SK-N-SH (cell line): ENCODE results near the gene PCCB. TPM values are rescaled to one million over a fixed set of nuclear protein-coding genes. Genes with fewer than 3 reads are reported as not detected.

Experiments used
- CTCF ChIA-PET: fragments of 300-600, 350-600 bp; formaldehyde crosslinking; extraction: SDS; loops from one replicate; lab custom pipeline; 2021; lab: Yijun Ruan, JAX
- POLR2A ChIA-PET: fragments of 350-600 bp; sonication (Branson Sonifier 250); formaldehyde crosslinking; extraction: SDS; loops from one replicate; lab custom pipeline; 2020; ENCODE audit warnings: antibody characterized with exemption, inconsistent platforms; lab: Yijun Ruan, JAX
- DNase-seq: peaks from one replicate; pipeline ENCODE4 v3.0.0; 2012
- H2AFZ ChIP-seq: fragments of 200-600 bp; sonication (generic); 2 replicates; pipeline ENCODE4 v1.8.1; 2016; ENCODE audit warnings: antibody characterized with exemption, mild to moderate bottlenecking, low read depth
- H3F3A ChIP-seq: fragments of 200-600 bp; sonication (generic); replicated peaks from 2 replicates; pipeline ENCODE3; 2016; ENCODE audit warnings: antibody characterized with exemption, mild to moderate bottlenecking; ENCODE audit not compliant: insufficient read depth
- H3K27ac ChIP-seq, 2 experiments: fragments of 200-500 bp in 1 of 2; fragments of 200-600 bp in 1 of 2; sonication (Bioruptor generic) in 1 of 2; sonication (generic), shearing (Covaris generic) in 1 of 2; 2 replicates each; pipeline versions ENCODE4 v1.5.1 to v1.6.1; 2014 to 2016; ENCODE audit warnings: low read depth in 2 of 2, inconsistent platforms in 1 of 2, low read length in 1 of 2, mild to moderate bottlenecking in 1 of 2, mixed read lengths in 1 of 2
- H3K27me3 ChIP-seq: fragments of 200-600 bp; sonication (generic), shearing (Covaris generic); 2 replicates; pipeline ENCODE4 v1.6.1; 2016; ENCODE audit warnings: mixed run types; ENCODE audit not compliant: insufficient read depth
- H3K36me3 ChIP-seq, 2 experiments: fragments of 200-500 bp in 1 of 2; fragments of 200-600 bp in 1 of 2; sonication (Bioruptor generic) in 1 of 2; sonication (generic) in 1 of 2; replicated peaks in 1 of 2; 2 replicates each; pipeline versions ENCODE3 to v1.5.1; 2014 to 2016; ENCODE audit warnings: low read length in 1 of 2, mild to moderate bottlenecking in 1 of 2; ENCODE audit not compliant: insufficient read depth in 2 of 2, control insufficient read depth in 1 of 2
- H3K4me1 ChIP-seq, 2 experiments: fragments of 200-500 bp in 1 of 2; fragments of 200-600 bp in 1 of 2; sonication (Bioruptor generic) in 1 of 2; sonication (generic), shearing (Covaris generic) in 1 of 2; 2 replicates each; pipeline versions ENCODE4 v1.5.1 to v1.6.1; 2014 to 2016; ENCODE audit warnings: low read depth in 1 of 2, low read length in 1 of 2, mixed run types in 1 of 2; ENCODE audit not compliant: insufficient read depth in 2 of 2, control insufficient read depth in 1 of 2
- H3K4me2 ChIP-seq: fragments of 200-600 bp; sonication (generic), shearing (Covaris generic); 2 replicates; pipeline ENCODE4 v1.6.1; 2017; ENCODE audit warnings: mixed run types
- H3K4me3 ChIP-seq, 2 experiments: fragments of 200-500 bp in 1 of 2; fragments of 200-600 bp in 1 of 2; sonication (Bioruptor generic) in 1 of 2; sonication (generic), shearing (Covaris generic) in 1 of 2; 2 replicates each; pipeline versions ENCODE4 v1.5.1 to v1.8.1; 2014 to 2016; ENCODE audit warnings: low read depth in 2 of 2, inconsistent platforms in 1 of 2, low read length in 1 of 2, mild to moderate bottlenecking in 1 of 2, mixed read lengths in 1 of 2, moderate library complexity in 1 of 2
- H3K79me2 ChIP-seq: fragments of 200-600 bp; sonication (generic); 2 replicates; pipeline ENCODE4 v1.8.1; 2017; ENCODE audit warnings: mild to moderate bottlenecking; ENCODE audit not compliant: insufficient read depth
- H3K9ac ChIP-seq: fragments of 200-600 bp; sonication (generic); 2 replicates; pipeline ENCODE4 v1.6.1; 2017; ENCODE audit warnings: mixed run types
- H3K9me2 ChIP-seq: fragments of 200-600 bp; sonication (generic); 2 replicates; pipeline ENCODE4 v1.6.1; 2017; ENCODE audit warnings: mixed run types
- H3K9me3 ChIP-seq: fragments of 200-600 bp; sonication (generic); 2 replicates; pipeline ENCODE4 v1.6.1; 2017; ENCODE audit warnings: mixed run types, mild to moderate bottlenecking, moderate library complexity
- H4K20me1 ChIP-seq: fragments of 200-600 bp; sonication (generic); 2 replicates; pipeline ENCODE4 v1.6.1; 2017; ENCODE audit warnings: mild to moderate bottlenecking, mixed run types; ENCODE audit not compliant: insufficient read depth
- EZH2phosphoT487 ChIP-seq: fragments of 200-600 bp; sonication (generic); IDR thresholded peaks from 2 replicates; pipeline ENCODE4 v1.6.1; 2017; ENCODE audit warnings: low read depth, mixed run types, mild to moderate bottlenecking, antibody characterized with exemption, moderate library complexity, borderline replicate concordance
- FOSL2 ChIP-seq: IDR thresholded peaks from 2 replicates; pipeline ENCODE4 v1.4.0; 2012; ENCODE audit warnings: low read depth, mild to moderate bottlenecking, moderate library complexity, borderline replicate concordance
- FOXJ3 ChIP-seq: sonication (generic); formaldehyde crosslinking; IDR thresholded peaks from 2 replicates; pipeline ENCODE4 v1.5.1; 2020; ENCODE audit warnings: mild to moderate bottlenecking, missing genetic modification reagents
- GATA2 ChIP-seq: sonication (generic); formaldehyde crosslinking; IDR thresholded peaks from 2 replicates; pipeline ENCODE4 v1.5.0; 2020; ENCODE audit warnings: mild to moderate bottlenecking, missing genetic modification reagents
- JUND ChIP-seq: IDR thresholded peaks from 2 replicates; pipeline ENCODE4 v1.4.0; 2012
- NFIC ChIP-seq: IDR thresholded peaks from 2 replicates; pipeline ENCODE4 v1.4.0; 2012; ENCODE audit warnings: borderline replicate concordance
- RXRA ChIP-seq: IDR thresholded peaks from 2 replicates; pipeline ENCODE4 v1.4.0; 2012; ENCODE audit warnings: low read depth, mild to moderate bottlenecking, borderline replicate concordance
- SIN3A ChIP-seq: IDR thresholded peaks from 2 replicates; pipeline ENCODE4 v1.6.1; 2012; ENCODE audit warnings: low read depth, mild to moderate bottlenecking, low read length, moderate library complexity, borderline replicate concordance
- TAF1 ChIP-seq: IDR thresholded peaks from 2 replicates; pipeline ENCODE4 v1.6.1; 2012; ENCODE audit warnings: low read depth, mild to moderate bottlenecking, low read length, moderate library complexity, borderline replicate concordance
- YY1 ChIP-seq: IDR thresholded peaks from 2 replicates; pipeline ENCODE4 v1.4.0; 2012; ENCODE audit warnings: low read depth, mild to moderate bottlenecking
- WGBS: methylation state at CpG from one replicate; pipeline ENCODE4 v1.1.6; 2017; ENCODE audit warnings: low lambda C conversion rate; 5-methylcytosine and 5-hydroxymethylcytosine counted together
- polyA plus RNA-seq, 3 experiments: library from polyadenylated mRNA; depleted of rRNA; stranded (reverse); fragments of >200 nt; gene quantifications; 2 replicates each; pipeline ENCODE4 v1.2.3, GENCODE V29; 2012
- TF ChIP-seq, protein P1 (sequence below): IDR thresholded peaks from 2 replicates; pipeline ENCODE4 v1.4.0; 2012; ENCODE audit warnings: low read depth, borderline replicate concordance
- TF ChIP-seq, protein P2 (sequence below): IDR thresholded peaks from 2 replicates; pipeline ENCODE4 v1.6.1; 2012; ENCODE audit warnings: mild to moderate bottlenecking, low read depth, low read length, moderate library complexity
- TF ChIP-seq, protein P3 (sequence below): IDR thresholded peaks from 2 replicates; pipeline ENCODE4 v1.4.0; 2012; ENCODE audit warnings: low read depth, borderline replicate concordance
- TF ChIP-seq, protein P4 (sequence below): fragments of 200-600 bp; sonication (generic); IDR thresholded peaks from 2 replicates; pipeline ENCODE4 v1.6.1; 2017; ENCODE audit warnings: antibody characterized with exemption, mild to moderate bottlenecking, moderate library complexity
- TF ChIP-seq, protein P5 (sequence below): IDR thresholded peaks from 2 replicates; pipeline ENCODE4 v1.4.0; 2012; ENCODE audit warnings: low read depth
- TF ChIP-seq, protein P6 (sequence below): fragments of 150-350 bp; IDR thresholded peaks from 2 replicates; pipeline ENCODE4 v1.6.1; 2016; ENCODE audit warnings: mild to moderate bottlenecking, low read depth, low read length
- TF ChIP-seq, protein P7 (sequence below): fragments of 150-350 bp; IDR thresholded peaks from 2 replicates; pipeline ENCODE4 v1.6.1; 2017; ENCODE audit warnings: antibody characterized with exemption, low read length, low read depth, borderline replicate concordance

Gene PCCB
- polyA plus RNA-seq, 1 of the 3 experiments (the other 2 are of a cell fraction): 67.5 TPM

DNA sequence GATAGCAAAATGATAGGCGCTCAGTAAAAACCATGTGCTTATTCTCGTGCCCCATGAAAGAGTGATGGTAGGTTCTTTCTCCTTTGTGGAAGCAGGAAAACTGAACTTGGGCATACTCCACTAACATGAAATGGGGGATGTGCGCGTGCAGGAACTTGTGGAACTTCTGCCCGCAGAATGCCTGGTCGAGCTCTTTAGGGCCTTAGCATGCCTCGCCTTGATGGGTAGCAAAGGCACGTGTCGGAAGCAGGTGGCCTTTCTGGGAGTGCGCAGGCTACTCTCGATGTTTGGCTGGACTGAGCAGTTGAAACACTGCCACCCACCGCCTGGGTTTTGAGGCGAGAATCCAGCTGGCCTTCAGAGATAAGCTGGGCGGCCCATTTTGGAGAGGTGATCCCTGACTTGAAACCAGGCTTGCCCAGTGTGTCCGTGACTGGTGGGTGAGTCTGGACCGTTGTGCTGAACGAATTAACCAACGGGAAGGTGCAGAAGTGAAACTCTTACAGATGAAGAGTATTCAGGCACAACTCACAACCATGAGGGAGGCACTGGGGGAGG, 842 bp downstream of the PCCB start (continued):
- no peak for TF ChIP-seq FOSL2
- TF ChIP-seq, all 33 proteins: peak for 9

DNA sequence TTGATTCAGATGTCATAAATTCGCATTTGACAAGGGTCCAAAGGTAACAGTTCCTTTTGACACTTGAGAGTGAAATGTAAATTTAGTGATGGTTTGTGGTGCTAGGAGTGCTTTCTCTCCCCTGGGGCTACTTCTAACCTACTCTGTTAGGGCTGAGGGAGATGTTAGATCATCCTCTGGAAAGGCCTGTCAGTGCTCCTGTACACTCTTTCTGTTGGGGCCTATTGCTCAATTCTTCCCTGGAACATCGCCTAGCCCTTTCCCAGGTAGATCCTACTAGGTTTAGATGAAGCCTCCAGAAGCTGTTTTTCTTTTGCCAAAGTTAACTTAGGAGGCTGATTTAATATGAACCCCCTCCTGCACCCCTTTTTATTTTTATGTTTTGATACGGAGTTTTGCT, 1.4 kb downstream of the PCCB start:
- peak overlapping the region in 1 of 2 experiments; percentile 94; a peak in 2 of 4 replicates for H3K27ac ChIP-seq
- H3K27me3 ChIP-seq: no peaks in the 10 kb centered on the region
- ChIA-PET POLR2A (interaction anchor here (0.7 to 2.0 kb wide), 4 partner anchors 55 to 501 kb away, joined by 3 to 10 read pairs (median 6); partner anchors contain the start of genes MSL2 and STAG1), CTCF (interaction anchor here (0.6 to 2.0 kb wide), 10 partner anchors 54 to 762 kb away, joined by 3 to 14 read pairs (median 4); partner anchors contain the start of gene STAG1)
- 80% methylated on average over 3 of the region's 3 CpGs for WGBS
- H3K9me3 ChIP-seq: no peaks in the 10 kb centered on the region
- peak overlapping the region; percentile 74; the same call in 1 of the 2 replicates for H3K9ac ChIP-seq
- H3F3A ChIP-seq: peaks cover 8% of the 10 kb centered on the region
- DNase-seq: peak; percentile 23
- H3K4me2 ChIP-seq: peak overlapping the region; percentile 91
- no peaks in the 10 kb centered on the region for H4K20me1 ChIP-seq
- H3K36me3 ChIP-seq: peaks cover 0 to 6% of the 10 kb centered on the region in 2 experiments
- H3K4me3 ChIP-seq: peak overlapping the region; percentile 66 to 76
- H3K4me1 ChIP-seq: peaks cover 0 to 9% of the 10 kb centered on the region in 2 experiments; a peak in 1 of 4 replicates
- H2AFZ ChIP-seq: peak overlapping the region; percentile 92
- H3K9me2 ChIP-seq: no peaks in the 10 kb centered on the region
- H3K79me2 ChIP-seq: peaks cover 26% of the 10 kb centered on the region
- TF ChIP-seq GATA2 (CRISPR knock-in tag) (no peak), RXRA (no peak), FOXJ3 (CRISPR knock-in tag) (no peak), EZH2phosphoT487 (no peak), JUND (no peak), FOSL2 (no peak), NFIC (no peak), YY1 (no peak), TAF1 (no peak), SIN3A (no peak)
- TF ChIP-seq, protein P1, sequence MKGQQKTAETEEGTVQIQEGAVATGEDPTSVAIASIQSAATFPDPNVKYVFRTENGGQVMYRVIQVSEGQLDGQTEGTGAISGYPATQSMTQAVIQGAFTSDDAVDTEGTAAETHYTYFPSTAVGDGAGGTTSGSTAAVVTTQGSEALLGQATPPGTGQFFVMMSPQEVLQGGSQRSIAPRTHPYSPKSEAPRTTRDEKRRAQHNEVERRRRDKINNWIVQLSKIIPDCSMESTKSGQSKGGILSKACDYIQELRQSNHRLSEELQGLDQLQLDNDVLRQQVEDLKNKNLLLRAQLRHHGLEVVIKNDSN: no peak
- TF ChIP-seq, protein P2, sequence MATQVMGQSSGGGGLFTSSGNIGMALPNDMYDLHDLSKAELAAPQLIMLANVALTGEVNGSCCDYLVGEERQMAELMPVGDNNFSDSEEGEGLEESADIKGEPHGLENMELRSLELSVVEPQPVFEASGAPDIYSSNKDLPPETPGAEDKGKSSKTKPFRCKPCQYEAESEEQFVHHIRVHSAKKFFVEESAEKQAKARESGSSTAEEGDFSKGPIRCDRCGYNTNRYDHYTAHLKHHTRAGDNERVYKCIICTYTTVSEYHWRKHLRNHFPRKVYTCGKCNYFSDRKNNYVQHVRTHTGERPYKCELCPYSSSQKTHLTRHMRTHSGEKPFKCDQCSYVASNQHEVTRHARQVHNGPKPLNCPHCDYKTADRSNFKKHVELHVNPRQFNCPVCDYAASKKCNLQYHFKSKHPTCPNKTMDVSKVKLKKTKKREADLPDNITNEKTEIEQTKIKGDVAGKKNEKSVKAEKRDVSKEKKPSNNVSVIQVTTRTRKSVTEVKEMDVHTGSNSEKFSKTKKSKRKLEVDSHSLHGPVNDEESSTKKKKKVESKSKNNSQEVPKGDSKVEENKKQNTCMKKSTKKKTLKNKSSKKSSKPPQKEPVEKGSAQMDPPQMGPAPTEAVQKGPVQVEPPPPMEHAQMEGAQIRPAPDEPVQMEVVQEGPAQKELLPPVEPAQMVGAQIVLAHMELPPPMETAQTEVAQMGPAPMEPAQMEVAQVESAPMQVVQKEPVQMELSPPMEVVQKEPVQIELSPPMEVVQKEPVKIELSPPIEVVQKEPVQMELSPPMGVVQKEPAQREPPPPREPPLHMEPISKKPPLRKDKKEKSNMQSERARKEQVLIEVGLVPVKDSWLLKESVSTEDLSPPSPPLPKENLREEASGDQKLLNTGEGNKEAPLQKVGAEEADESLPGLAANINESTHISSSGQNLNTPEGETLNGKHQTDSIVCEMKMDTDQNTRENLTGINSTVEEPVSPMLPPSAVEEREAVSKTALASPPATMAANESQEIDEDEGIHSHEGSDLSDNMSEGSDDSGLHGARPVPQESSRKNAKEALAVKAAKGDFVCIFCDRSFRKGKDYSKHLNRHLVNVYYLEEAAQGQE: no peak
- TF ChIP-seq, protein P3, sequence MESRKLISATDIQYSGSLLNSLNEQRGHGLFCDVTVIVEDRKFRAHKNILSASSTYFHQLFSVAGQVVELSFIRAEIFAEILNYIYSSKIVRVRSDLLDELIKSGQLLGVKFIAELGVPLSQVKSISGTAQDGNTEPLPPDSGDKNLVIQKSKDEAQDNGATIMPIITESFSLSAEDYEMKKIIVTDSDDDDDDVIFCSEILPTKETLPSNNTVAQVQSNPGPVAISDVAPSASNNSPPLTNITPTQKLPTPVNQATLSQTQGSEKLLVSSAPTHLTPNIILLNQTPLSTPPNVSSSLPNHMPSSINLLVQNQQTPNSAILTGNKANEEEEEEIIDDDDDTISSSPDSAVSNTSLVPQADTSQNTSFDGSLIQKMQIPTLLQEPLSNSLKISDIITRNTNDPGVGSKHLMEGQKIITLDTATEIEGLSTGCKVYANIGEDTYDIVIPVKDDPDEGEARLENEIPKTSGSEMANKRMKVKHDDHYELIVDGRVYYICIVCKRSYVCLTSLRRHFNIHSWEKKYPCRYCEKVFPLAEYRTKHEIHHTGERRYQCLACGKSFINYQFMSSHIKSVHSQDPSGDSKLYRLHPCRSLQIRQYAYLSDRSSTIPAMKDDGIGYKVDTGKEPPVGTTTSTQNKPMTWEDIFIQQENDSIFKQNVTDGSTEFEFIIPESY: no peak
- TF ChIP-seq, protein P4, sequence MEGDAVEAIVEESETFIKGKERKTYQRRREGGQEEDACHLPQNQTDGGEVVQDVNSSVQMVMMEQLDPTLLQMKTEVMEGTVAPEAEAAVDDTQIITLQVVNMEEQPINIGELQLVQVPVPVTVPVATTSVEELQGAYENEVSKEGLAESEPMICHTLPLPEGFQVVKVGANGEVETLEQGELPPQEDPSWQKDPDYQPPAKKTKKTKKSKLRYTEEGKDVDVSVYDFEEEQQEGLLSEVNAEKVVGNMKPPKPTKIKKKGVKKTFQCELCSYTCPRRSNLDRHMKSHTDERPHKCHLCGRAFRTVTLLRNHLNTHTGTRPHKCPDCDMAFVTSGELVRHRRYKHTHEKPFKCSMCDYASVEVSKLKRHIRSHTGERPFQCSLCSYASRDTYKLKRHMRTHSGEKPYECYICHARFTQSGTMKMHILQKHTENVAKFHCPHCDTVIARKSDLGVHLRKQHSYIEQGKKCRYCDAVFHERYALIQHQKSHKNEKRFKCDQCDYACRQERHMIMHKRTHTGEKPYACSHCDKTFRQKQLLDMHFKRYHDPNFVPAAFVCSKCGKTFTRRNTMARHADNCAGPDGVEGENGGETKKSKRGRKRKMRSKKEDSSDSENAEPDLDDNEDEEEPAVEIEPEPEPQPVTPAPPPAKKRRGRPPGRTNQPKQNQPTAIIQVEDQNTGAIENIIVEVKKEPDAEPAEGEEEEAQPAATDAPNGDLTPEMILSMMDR: no peak
- TF ChIP-seq, protein P5, sequence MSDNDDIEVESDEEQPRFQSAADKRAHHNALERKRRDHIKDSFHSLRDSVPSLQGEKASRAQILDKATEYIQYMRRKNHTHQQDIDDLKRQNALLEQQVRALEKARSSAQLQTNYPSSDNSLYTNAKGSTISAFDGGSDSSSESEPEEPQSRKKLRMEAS: no peak
- TF ChIP-seq, protein P6, sequence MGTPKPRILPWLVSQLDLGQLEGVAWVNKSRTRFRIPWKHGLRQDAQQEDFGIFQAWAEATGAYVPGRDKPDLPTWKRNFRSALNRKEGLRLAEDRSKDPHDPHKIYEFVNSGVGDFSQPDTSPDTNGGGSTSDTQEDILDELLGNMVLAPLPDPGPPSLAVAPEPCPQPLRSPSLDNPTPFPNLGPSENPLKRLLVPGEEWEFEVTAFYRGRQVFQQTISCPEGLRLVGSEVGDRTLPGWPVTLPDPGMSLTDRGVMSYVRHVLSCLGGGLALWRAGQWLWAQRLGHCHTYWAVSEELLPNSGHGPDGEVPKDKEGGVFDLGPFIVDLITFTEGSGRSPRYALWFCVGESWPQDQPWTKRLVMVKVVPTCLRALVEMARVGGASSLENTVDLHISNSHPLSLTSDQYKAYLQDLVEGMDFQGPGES: no peak
- TF ChIP-seq, protein P7, sequence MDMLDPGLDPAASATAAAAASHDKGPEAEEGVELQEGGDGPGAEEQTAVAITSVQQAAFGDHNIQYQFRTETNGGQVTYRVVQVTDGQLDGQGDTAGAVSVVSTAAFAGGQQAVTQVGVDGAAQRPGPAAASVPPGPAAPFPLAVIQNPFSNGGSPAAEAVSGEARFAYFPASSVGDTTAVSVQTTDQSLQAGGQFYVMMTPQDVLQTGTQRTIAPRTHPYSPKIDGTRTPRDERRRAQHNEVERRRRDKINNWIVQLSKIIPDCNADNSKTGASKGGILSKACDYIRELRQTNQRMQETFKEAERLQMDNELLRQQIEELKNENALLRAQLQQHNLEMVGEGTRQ: no peak
